SK-N-DZ (cell line): ENCODE measurements around the gene DYNC2H1.
A peak's percentile ranks its signal among the peaks of the same experiment; 100 is the strongest.

Source experiments
- DNase-seq: peaks from one replicate; pipeline ENCODE4 v3.0.0-alpha.2; 2015; ENCODE audit warnings: low spot score

DYNC2H1 gene

DNA sequence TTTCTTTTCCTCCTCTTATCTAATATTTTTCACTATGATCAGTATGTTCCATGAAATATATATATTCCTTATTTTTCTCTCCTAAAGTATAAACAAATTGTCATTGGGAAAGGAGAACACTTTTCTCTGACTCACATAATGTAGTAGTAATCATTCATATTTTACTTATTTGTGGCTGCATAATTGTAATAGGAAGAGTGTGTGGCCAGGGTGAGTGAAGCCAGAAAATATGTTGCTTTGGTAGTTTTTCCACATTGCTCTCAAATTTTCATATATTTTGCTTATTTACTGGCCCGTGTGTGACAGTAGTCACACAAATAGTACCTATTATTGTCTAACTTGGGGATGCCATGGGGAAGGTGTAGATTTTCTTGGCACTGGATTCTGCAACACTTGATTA is 172.1 kb downstream of the DYNC2H1 start:
- no peak for DNase-seq

DNA sequence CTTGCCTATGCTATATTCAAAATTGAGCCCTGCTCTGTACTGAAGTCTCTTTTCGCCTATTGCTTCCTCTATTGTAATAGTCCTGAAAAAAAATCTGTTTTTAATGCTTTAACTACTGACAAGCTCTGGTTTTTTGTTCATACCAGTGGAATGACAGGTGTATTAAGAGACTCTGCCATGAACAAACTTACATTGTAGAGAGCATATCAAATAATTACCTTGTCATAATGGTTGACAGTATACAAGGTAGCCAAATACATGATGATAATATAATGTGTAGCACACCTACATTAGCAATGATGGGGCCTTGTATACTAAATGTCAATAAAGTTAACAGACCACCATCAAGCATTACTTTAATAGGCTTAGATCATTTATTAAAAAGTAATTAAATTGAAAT is 175.0 kb downstream of the DYNC2H1 start:
- no peak for DNase-seq

DNA sequence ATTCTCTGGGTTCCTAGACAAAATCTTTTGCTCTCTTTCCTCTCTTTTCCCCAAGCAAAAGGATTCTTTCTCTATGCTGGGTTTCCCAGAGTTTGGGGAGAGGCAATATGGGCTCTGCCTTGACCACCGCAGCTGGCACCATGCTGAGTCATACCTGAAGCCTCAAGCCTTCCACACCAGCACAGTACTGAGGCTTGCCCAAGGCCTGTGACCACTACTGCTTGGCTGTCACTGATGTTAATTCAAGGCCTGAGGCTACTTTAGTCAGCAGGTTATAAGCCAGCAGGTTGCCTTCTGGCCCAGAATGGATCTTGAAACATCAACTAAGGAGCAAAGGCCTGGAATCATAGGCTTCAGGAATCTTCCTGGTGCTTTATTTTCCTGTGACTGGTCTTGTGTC is 185.3 kb downstream of the DYNC2H1 start:
- DNase-seq, result no peak

DNA sequence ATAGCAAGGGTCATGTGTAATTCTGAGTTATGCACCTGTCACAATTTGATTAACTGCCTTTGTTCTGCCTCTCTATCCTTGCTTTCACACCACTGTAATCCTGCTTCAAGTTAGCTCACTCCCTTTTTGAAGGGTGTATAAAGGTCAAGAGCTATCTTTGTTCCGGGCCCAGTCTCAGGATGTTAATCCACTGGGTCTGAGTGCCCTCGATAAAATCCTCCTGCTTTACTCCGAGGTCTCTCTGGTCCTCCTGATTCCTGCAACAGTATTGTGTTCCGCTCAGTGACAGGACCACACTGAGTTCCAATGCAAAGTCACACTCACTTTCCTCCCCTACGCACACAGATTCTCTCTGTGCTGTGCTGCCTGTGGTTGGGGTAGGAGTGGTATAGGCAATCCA is 186.5 kb downstream of the DYNC2H1 start:
- DNase-seq, result no peak

DNA sequence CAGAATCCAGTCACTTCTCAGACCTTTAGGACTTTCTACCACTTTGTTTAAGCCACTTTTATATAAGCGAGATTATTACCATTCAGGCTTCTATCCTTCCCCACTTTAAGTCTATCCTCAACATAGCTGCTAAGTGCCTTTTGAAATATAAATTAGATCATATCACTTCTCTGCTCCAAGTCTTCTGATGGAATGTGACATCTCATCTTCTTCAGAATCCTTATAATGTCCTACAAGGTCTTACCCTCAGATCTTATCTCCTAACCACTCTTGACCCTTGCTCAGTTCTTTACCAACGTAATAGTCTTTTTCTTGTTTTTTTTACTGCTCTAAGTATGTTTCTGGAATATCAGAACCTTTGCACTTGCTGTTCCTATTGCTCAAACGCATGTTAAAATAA is 188.7 kb downstream of the DYNC2H1 start:
- DNase-seq, result peak; percentile 4

DNA sequence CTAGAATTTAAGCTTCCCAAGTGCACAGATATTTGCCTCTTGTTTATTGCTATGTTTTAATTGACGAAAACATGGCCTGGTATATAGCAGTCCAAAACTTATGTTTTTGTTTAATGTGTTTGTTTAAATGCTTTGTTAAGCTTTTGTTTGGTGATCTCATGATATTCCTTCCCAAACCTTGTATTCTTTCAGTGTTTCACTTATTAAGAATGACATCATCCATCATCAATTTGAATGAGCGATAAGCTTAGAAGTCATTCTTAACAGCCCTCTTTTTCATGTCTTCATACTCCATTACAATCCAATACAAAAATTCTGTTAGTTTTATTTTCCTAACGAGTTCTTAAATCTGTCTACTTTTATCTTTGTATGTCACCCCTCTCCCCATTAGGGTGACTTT is 206.0 kb downstream of the DYNC2H1 start:
- DNase-seq, result no peak

DNA sequence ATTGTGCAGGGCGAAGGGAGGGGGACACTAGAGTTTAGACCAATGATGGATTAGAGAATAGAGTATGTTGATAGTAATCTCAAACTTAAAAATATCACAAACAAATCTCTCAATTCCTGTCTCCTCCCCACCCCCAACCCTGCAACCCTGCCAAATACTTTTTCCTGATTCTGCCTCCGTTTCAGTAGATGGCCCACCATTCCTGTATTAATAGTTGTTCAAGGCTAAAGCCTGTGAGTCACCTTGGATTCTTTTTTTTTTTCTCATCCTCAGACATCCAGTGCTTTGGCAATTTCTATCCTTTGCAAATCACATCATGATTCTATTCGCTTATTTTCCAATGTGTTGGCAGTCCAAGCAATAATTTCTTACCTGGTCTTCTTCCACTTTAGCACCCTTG is 207.9 kb downstream of the DYNC2H1 start:
- no peak for DNase-seq

DNA sequence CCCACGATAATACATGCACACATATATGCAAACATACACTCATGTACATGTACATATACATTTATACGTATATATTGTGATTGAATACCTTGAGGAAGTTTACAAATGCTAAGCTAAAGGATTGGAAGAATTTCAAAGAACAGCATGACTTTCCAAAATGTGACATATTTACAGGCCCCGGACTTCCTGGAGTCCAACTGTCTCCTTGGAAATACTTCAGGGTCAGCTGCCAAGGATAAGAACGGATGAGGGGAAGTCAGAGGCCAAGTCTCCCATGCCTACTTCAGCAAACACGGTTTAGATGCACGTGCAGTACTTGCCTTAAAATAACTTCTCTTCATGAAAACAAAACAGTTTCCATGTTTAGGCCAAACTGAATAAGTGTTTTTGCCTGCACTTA is 213.6 kb downstream of the DYNC2H1 start:
- no peak for DNase-seq

DNA sequence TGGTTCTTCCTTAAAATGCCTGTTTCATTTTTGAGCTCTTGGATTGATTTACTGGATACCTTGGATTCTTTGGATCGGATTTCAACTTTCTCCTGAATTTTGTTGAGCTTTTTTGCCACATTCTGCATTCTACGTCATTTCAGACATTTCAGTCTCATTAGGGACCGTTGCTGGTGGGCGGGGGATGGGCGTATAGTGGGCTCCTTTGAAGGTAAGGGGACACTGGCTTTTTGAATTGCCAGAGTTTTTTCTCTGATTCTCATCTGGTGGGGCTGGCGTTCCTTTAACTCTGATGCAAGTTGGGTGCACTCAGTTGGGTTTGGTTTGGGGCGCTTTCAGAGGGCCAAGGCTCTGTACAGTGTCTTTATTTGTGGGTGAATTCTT is 216.5 kb downstream of the DYNC2H1 start:
- DNase-seq, result no peak

DNA sequence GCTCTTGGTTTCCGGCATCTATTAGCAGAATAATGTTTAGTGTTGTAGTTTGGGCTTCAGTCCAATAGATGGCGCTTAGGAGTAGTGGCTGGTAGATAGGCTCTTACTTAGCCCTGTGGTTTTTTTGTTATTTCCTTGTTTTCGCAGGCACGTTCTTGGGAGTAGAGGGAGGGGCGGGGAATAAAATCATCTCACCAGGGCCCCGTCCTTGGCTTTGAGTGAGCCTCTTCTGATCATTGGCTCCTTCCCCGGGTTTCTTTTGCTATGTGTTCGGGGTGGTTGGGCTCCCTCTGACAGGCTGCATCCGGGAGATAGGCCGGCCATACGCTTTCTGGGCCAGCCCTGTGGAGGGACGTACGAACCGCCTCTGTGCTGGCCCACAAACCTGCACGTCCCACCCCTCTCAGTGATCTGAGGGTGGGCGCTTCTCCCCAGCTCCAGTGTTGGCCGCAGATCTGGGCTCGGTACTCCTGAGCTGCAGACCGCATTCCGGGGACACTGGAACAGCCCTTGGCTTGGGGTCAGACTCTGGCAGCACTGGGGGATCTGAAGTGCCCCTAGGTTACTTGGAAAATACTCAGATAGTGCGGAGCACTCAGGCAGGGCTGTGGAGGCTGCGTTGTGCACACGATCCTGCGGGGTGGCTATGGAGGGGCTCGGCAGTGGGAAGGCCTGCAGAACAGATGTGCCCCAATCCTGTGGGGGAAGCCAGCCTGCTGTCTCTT is 217.0 kb downstream of the DYNC2H1 start:
- DNase-seq, result peak; percentile 45

DNA sequence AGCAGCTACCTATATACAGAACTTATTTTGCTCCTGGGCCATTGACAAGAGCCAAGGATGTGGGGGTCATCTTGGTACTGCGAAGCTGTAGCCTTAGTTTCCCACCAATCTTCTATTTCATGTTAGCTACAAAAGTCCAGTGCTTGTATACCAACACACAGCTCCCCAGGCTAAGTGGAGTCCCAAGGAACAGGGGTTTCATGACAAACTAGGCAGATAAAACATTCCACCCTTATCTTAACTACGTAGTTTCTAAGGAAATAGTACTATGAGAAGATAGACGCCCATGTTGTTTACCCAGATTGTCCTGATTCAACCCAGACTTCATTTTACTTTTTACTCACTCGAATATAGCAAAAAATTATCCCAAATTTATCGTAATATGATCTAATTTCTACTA is 218.5 kb downstream of the DYNC2H1 start:
- no peak for DNase-seq

DNA sequence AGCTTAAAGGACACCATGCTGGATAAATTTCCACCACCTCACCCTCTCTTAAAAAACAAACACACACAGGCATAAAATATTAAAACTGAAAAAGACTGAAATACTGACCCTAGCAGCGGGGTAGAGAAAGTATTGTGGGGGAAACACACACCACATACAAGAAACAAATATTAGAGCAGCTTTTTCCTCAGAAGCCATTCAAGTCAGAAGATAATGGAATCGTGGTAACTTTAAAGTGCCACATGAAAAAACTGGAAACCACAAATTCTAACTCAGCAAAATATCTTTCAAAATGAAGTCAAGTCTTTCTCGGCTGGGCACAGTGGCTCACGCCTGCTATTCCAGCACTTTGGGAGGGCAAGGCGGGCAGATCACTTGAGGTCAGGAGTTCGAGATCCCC is 223.2 kb downstream of the DYNC2H1 start:
- DNase-seq, result no peak

DNA sequence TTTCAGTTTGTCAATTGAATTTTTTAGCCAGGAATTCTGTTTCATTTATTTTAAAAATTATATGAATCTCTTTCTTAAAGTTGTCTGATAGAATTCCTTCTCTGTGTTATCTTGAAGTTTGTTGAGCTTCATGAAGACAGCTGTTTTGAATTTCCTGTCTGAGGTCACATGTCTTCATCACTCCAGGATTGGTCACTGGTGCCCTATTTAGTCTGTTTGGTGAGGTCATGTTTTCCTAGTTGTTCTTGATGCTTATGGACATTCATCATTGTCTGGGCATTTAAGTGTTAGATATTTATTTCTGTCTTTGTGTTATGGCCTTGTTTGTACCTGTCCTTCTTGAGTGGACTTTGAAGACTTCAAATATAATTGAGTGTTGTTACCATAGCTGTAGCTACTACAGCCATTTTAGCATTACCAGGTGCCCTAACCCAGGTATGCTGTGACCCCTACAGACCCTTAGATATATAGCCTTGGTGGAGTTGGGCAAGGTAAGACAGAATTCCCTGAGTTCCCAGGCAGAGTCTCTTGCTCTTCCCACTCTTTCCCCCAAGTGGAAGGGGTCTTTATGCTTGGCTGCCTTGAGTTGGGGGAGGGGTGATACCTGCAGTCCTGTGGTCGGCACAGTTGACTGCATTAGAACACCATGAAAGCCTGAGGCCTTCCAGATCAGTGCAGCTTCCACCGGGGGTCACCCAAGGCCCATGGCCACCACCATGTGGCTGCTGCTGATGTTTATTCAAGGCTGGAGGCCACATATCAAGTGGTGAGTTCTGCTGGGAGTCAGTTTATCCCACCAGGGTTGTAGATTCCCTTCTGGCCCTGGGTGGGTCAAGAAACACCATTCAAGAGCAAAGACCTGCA is 229.6 kb downstream of the DYNC2H1 start:
- peak; percentile 6 for DNase-seq

DNA sequence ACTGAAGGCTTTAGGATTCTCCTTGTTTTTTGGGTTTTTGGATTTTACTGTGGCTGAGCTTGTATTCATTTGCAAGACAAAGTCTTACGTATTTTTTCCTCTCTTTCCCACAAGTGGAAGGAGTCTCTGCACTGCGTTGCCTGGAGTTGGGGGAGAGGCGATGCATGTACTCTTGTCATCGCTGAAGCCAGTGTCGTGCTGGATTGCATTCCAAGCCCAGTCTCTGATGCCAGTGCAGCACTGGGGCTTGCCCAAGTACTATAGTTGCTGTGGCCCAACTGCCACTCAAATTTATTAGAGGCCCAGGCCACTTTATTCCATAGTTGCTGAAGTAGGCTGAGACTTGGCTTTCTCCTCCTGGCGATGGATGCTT is 230.2 kb downstream of the DYNC2H1 start:
- DNase-seq, result no peak

DNA sequence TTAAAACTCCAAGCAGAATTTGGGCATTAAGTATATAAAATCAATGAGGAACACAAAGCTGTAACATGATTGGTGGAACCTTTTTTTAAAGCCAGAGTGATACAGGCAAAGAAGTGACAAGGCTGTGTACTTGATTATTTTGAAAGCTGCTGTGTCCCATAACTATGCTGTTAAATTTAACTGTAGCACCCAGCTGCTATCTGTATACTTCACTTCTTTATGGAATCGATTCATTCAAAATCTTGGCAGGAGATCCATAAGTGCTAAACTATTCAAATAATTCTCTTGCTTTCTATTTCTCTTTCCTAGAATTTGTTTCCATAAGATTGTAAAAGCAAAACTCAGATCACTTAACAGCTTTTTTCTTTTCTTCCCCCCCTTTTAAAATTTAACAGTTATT is 231.7 kb downstream of the DYNC2H1 start:
- DNase-seq, result no peak

DNA sequence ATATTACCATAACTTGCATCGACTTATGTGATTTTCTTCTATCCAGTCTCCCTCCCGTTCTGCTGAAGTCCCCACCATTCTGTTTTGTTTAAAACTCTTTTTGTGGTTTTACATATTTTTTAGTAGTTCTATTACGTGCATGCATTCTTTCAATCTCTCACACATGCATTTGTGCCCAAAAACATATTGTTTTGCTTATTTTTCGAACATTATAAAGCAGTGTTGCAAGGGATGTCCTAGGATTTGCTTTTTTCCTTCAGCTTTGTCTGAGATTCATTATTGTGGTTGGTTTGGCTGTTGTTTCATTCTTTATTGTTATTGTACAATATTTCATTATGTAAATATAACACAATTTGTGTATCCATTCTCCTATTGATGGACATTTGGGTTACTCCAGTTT is 235.7 kb downstream of the DYNC2H1 start:
- no peak for DNase-seq

DNA sequence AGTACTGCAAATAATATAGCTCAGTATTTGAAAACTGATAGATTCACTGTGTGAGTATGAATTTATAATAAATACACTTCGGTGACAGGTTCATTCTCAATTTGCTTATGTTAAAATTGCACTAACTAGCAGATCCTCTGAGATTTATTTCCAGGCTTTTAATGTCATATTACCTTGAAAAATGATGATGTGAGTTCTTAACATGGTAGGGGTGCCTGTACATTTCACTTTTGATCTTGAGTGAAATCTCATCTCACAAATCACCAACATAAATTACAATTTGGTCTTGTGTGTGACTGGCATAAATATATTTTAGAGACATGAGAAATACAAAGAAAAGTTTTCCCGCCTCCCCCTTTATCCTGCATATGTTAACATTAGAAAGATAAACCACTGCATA is 240.4 kb downstream of the DYNC2H1 start:
- DNase-seq, result no peak

DNA sequence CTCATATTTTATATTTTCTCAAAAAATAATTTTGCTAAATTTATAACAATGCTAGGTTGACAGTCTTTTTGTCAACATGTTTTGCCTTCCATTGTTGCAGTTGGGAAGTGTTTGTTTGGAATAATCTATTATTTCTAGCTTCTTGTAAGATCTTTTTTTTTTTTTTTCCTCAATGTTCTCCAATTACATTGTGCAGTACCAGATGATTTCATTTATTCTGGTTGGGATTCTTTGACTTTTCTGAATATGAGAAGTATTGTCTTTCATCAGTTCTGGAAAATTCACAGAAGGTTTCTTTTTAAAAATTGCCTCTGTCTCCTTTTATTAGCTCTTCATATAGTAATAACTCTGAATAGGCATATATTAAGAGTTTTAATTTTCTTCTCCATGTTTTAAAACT is 245.4 kb downstream of the DYNC2H1 start:
- no peak for DNase-seq

DNA sequence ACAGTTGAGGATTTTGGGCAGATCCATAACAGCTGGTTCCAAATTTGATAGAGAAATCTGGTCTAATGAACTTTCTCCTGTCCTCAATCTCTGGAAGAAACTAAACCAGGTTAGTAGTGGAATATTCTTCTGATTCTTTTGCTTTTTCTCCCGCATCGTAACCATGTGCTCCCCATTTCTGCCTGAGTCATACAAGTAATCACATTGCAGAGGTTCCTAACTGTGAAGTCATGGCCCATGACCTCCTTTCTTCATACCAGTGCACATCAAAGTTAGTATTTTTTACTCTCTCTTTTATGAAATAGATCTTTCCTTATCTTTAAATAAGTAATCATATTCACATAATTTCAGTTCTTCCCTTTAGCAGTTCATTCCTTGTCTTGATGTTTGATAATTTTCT is 249.0 kb downstream of the DYNC2H1 start:
- no peak for DNase-seq

DNA sequence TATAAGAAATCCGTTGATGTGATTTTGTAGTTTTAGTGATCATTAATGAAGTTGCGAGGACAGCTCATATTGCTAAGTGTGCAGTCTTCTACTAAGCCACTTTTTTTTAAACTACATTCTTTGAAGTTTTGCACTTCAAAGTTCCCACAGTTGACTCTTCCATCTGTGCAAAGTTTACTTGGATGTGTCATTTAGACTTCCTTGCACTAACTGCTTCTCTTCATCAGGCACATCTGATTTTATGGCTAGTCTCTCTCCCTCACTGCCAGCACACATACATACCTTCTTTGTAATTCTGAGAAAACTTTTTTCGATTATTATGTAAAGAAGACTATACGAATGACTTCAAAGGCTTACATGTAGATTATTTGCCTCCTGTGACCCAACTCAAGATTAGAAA is 250.0 kb downstream of the DYNC2H1 start:
- no peak for DNase-seq

DNA sequence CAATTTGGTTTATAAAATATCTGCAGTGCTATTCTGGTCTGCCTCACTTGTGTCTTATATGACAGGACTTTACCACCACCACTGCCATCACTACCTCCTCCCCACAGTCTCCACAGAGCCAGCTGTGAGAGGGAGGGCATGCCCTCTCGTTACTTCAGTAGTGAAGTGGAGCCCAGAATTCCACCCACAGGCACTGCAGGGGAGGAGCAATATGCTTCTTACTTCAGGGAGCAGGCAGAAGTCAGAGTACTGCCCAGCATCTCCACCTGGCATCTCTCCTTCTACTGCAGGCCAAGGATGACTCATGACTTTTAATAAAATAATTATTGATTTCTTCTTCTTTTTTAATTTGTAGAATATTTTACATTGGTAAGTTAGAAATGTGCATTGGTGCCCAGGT is 255.5 kb downstream of the DYNC2H1 start:
- no peak for DNase-seq

DNA sequence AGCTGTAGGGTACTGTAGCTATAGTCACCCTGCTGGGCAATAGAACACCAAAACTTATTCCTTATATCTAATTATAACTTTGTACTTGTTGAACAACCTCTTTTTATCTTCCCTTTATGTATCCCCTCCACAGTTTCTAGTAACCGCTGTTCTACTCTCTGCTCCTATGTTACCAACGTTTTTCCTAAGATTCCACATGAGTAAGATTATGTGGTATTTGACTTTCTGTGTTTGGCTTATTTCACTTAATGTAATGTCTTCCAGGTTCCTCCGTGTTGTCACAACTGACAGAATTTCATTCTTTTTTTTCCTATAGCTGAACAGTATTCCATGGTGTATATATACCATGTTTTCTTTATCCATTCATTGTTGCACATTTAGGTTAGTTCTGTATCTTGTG is 258.4 kb downstream of the DYNC2H1 start:
- DNase-seq, result no peak

DNA sequence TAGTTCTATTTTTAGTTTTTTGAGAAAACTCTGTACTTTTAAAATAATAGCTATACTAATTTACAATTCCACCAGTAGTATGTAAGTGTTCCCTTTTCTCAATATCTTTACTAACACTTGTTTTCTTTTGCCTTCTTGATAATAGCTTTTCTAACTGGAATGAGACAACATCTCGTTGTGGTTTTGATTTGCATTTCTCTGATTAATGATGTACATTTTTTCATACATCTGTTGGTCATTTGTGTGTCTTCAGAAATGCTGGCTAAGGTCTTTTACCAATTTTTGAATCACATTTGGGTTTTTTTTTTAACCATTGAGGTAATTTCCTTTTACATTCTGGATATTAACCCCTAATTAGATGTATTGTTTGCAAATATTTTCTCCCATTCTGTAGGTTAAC is 258.9 kb downstream of the DYNC2H1 start:
- no peak for DNase-seq
